HG03575 (cell line): ENCODE measurements around the gene UBXN4.
"Not testable (repeated sequence)": the region's sequence is repeated elsewhere in the genome, so short reads cannot be mapped to it uniquely, and the experiment has no call there.

ENCODE experiments used
- ATAC-seq: cut with Tn5 transposase; IDR thresholded peaks from one replicate; pipeline ENCODE4 v1.9.1; 2021; ENCODE audit not compliant: unreplicated experiment, insufficient number of reproducible peaks, low FRiP score; ENCODE audit errors: extremely low read depth

UBXN4 gene

GRCh38 chr2:135741395-135742324, at the start of gene UBXN4:
Gene UBXN4 (plus strand): TSS chr2:135741855. CDS start chr2:135741930, 75 bp downstream.
- peak; percentile 80 for ATAC-seq

- ATAC-seq = no peak
These were observed 46.9 kb upstream of the UBXN4 start for GRCh38 chr2:135694711-135695110.

GRCh38 chr2:135698838-135699237, 42.8 kb upstream of the UBXN4 start:
- ATAC-seq = no peak

GRCh38 chr2:135701442-135701841, 40.2 kb upstream of the UBXN4 start:
- no peak for ATAC-seq

- no peak for ATAC-seq
These were observed 38.4 kb upstream of the UBXN4 start for GRCh38 chr2:135703300-135703699.

GRCh38 chr2:135704075-135704474, 37.6 kb upstream of the UBXN4 start:
- ATAC-seq = not testable (repeated sequence)

GRCh38 chr2:135708159-135708558, 33.5 kb upstream of the UBXN4 start:
- no peak for ATAC-seq

- no peak for ATAC-seq
These were observed 31.7 kb upstream of the UBXN4 start for GRCh38 chr2:135709992-135710391.

GRCh38 chr2:135715086-135715485, 26.6 kb upstream of the UBXN4 start:
- not testable (repeated sequence) for ATAC-seq

GRCh38 chr2:135728064-135728743, 13.5 kb upstream of the UBXN4 start:
- no peak for ATAC-seq

GRCh38 chr2:135732561-135732960, 9.1 kb upstream of the UBXN4 start:
- ATAC-seq = no peak

- no peak for ATAC-seq
These were observed 8.6 kb upstream of the UBXN4 start for GRCh38 chr2:135733045-135733444.

- ATAC-seq = no peak
These were observed 5.1 kb upstream of the UBXN4 start for GRCh38 chr2:135736546-135736945.

- no peak for ATAC-seq
These were observed 1.4 kb upstream of the UBXN4 start for GRCh38 chr2:135740206-135740605.

- no peak for ATAC-seq
These were observed 636 bp upstream of the UBXN4 start for GRCh38 chr2:135741043-135741394.

GRCh38 chr2:135742325-135742757, 686 bp downstream of the UBXN4 start:
- ATAC-seq = peak; percentile 0

GRCh38 chr2:135743860-135744259, 2.2 kb downstream of the UBXN4 start:
- no peak for ATAC-seq

GRCh38 chr2:135744760-135745314, 3.2 kb downstream of the UBXN4 start:
- no peak for ATAC-seq

- ATAC-seq = no peak
These were observed 3.9 kb downstream of the UBXN4 start for GRCh38 chr2:135745545-135745944.

- no peak for ATAC-seq
These were observed 13.9 kb downstream of the UBXN4 start for GRCh38 chr2:135755573-135755972.
